Mucosa of descending colon (tissue), 3 donors: ENCODE measurements around the gene HOOK1. TPM values are rescaled to one million over a fixed set of nuclear protein-coding genes. Genes with fewer than 3 reads are reported as not detected.
A peak's percentile ranks its signal among the peaks of the same experiment; 100 is the strongest.

Source experiments
- ATAC-seq: fragments of 200-7000 bp; cut with Tn5 transposase; one replicate; pipeline ENCODE4 v1.9.1; 2020; ENCODE audit warnings: mild to moderate bottlenecking, moderate library complexity
- DNase-seq, 3 donors: peaks; one replicate each; pipeline ENCODE4 v3.0.0-alpha.2; 2020
- H3K36me3 ChIP-seq: fragments of 200-600 bp; one replicate; pipeline ENCODE4 v1.8.0; 2021; ENCODE audit warnings: low read depth, mild to moderate bottlenecking
- H3K4me1 ChIP-seq: fragments of 200-600 bp; one replicate; pipeline ENCODE4 v1.8.0; 2021; ENCODE audit warnings: low read depth, mild to moderate bottlenecking
- H3K4me3 ChIP-seq: fragments of 200-600 bp; one replicate; pipeline ENCODE4 v1.8.0; 2021; ENCODE audit warnings: mild to moderate bottlenecking
- H3K9me3 ChIP-seq: fragments of 200-600 bp; one replicate; pipeline ENCODE4 v1.8.0; 2021; ENCODE audit warnings: mild to moderate bottlenecking
- intact Hi-C, 2 donors: fragments of 100-400 bp; cut with DNase I in 1 of 2; cut with micrococcal nuclease in 1 of 2; formaldehyde crosslinking; loops; one replicate each; pipeline versions ENCODE4 v1.11.0 to v1.11.1; 2022; cut with DNase I, micrococcal nuclease
- total RNA-seq, 3 donors: library from RNA; stranded (reverse); fragmentation: NEBNext Ultra II Directional in 2 of 3; extraction: Animal tissue kit (Norgen Biotek cat#: 25700) in 2 of 3; gene quantifications; one replicate each; pipeline versions ENCODE4 v1.2.1 to v1.2.4, GENCODE V29; 2021 to 2023
- TF ChIP-seq, protein P1 (sequence below): fragments of 200-600 bp; IDR thresholded peaks from one replicate; pipeline ENCODE4 v1.8.0; 2022; ENCODE audit warnings: antibody characterized with exemption, mild to moderate bottlenecking
- donor health status: DM: no; HTN: no; CAD: no; lungs with moderate emphysema.
- donor health status: DM: no; HTN: no; CAD: no.
- donor health status: DM: no; HTN: yes; CAD: no.

HOOK1 gene
- total RNA-seq, 3 donors from 2014 or later = 26.9 to 58.6 (median 55.9) TPM

DNA sequence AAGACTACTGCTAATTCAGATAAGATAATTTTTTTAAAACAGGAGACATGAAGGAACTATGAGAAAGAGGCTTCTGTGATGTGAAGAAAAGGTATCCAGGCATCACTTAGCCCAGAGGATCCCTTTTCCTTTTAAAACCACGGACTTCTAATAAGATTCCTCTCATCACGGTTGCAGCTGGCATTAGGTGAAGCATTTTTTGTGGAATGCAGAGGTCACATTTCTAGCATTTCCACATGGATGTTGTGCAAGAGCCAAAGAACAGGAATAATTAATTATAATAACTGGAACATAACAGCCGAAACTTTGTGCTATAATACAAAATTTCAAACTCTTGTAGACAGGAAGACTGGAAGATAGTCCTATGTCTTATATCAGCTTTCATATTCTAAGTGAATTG, 84.2 kb downstream of the HOOK1 start:
- Histone ChIP-seq H3K36me3 (no peaks in the 10 kb centered on the region), H3K9me3 (no peaks in the 10 kb centered on the region), H3K4me1 (peaks cover 14% of the 10 kb centered on the region), H3K4me3 (no peak overlapping the region)
- ATAC-seq = no peak
- intact Hi-C loops = no loop called here
- DNase-seq = no peak
- TF ChIP-seq, protein P1, sequence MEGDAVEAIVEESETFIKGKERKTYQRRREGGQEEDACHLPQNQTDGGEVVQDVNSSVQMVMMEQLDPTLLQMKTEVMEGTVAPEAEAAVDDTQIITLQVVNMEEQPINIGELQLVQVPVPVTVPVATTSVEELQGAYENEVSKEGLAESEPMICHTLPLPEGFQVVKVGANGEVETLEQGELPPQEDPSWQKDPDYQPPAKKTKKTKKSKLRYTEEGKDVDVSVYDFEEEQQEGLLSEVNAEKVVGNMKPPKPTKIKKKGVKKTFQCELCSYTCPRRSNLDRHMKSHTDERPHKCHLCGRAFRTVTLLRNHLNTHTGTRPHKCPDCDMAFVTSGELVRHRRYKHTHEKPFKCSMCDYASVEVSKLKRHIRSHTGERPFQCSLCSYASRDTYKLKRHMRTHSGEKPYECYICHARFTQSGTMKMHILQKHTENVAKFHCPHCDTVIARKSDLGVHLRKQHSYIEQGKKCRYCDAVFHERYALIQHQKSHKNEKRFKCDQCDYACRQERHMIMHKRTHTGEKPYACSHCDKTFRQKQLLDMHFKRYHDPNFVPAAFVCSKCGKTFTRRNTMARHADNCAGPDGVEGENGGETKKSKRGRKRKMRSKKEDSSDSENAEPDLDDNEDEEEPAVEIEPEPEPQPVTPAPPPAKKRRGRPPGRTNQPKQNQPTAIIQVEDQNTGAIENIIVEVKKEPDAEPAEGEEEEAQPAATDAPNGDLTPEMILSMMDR = no peak

DNA sequence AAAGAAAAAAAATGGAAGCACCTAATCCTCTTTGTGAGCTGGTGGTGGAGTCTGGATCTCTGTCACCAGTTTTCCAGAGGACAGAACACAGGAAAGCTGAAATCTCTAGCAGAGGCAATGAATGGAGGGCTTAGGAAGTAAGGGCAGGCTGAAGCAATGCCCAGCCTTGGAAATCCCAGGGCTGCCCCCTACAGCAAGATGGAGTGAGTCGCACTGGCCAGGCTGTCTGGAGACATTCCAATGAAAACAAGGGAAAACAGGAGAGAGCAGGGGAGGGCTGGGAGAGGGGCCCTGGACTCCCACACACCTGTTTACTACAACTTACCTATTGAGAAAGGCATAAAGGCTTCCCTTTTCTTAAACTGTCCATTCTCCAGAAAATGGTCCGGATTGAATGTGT, 85.9 kb downstream of the HOOK1 start:
- DNase-seq (no peak), ATAC-seq (no peak)
- TF ChIP-seq, protein P1 = no peak
- H3K36me3 ChIP-seq = no peaks in the 10 kb centered on the region
- intact Hi-C loops = no loop called here
- peaks cover 8% of the 10 kb centered on the region for H3K4me1 ChIP-seq
- H3K4me3 ChIP-seq = no peak overlapping the region
- H3K9me3 ChIP-seq = no peaks in the 10 kb centered on the region

DNA sequence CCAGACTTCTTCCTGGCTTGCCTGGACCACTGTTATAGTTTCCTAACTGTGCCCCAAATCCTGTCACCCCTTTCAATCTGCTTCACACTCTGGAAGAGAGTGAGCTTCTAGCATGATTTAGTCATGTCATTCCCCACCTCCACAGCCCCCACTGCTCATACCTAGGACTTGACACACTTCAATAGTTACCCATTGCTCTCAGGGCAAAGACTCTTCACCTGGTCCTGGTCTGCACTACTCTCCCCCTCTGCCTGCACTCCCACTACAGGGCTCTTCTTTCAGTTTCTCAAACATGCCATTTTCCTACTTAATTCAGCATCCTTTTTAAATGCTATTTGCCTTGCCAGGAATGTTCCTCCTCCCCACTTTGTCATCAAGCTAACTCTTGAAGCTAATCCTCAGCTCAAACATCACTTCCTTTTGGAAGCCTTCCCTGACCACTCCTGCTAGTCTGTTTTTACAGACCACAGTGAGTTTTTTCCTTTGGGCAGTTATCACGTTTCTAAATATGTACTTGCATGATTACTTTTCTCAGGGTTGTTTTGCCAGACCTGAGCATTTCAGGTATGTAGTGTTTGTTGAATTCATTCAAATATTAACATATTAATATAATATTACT, 87.1 kb downstream of the HOOK1 start:
- TF ChIP-seq, protein P1 = no peak
- Histone ChIP-seq H3K9me3 (no peaks in the 10 kb centered on the region), H3K4me1 (peaks cover 8% of the 10 kb centered on the region), H3K36me3 (no peaks in the 10 kb centered on the region), H3K4me3 (no peak overlapping the region)
- DNase-seq = no peak
- intact Hi-C loops = no loop called here
- ATAC-seq = no peak

DNA sequence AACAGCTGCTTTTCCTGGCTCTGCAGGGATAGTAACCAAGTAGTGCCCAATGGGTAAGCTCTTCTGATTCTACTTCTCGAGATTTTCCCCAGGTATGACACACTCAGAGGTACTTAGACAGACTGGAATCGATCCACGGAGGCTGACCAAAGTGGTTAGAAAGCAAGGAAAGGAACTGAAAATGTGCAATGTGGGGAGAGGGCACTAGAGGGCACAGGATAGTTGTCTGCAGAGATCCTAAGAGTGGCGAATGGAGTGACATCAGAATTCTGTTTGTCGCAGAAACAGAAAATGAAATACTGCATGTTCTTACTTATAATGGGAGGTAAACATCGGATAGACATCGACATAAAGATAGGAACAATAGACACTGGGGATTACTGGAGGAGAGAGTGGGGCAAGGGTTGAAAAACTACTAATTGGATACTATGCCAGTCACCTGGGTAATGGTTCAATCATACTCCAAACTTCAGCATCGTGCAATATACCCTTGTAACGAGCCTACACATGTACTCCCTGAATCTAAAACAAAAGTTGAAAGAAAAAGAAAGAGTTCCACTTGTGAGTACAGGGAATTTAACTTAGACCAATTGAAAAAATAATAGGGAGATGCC, 88.5 kb downstream of the HOOK1 start:
- ATAC-seq (peak; percentile 80), DNase-seq (peak in 1 of 3 donors; percentile 64)
- Histone ChIP-seq H3K4me1 (peaks cover 5% of the 10 kb centered on the region), H3K4me3 (no peak overlapping the region), H3K36me3 (no peaks in the 10 kb centered on the region), H3K9me3 (no peaks in the 10 kb centered on the region)
- TF ChIP-seq, protein P1 = no peak
- intact Hi-C loops = no loop called here

DNA sequence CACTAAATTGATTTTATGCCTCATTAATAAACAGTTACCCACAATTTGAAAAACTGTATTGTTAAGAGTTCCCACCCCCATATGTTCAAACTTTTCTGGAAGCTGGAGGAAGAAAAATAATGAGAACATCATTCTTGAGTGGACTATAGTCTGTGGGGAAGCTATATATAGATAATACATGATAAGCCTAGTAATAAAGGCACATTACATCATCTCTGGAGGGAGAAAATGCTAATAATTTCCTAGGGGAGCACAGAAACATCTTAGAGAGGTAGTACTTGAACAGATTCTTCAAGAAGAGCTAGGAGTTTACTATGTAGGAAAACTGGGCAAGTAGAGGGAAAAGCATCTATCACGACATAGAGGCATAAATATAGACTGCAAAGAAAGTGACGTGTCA, 92.2 kb downstream of the HOOK1 start:
- intact Hi-C loops = no loop called here
- no peaks in the 10 kb centered on the region for H3K9me3 ChIP-seq
- no peaks in the 10 kb centered on the region for H3K36me3 ChIP-seq
- no peak for ATAC-seq
- H3K4me1 ChIP-seq = peaks cover 5% of the 10 kb centered on the region
- TF ChIP-seq, protein P1 = no peak
- DNase-seq = no peak
- H3K4me3 ChIP-seq = no peak overlapping the region
